HEK293 (cell line): ENCODE measurements around the gene PRM1.

Experiments
- CTCF ChIA-PET: fragments of 350-600 bp; formaldehyde crosslinking; extraction: SDS; loops from one replicate; lab custom pipeline; 2021; ENCODE audit warnings: antibody characterized with exemption; lab: Yijun Ruan, JAX
- POLR2A ChIA-PET: fragments of 300-600 bp; formaldehyde crosslinking; extraction: SDS; loops from one replicate; lab custom pipeline; 2020; ENCODE audit warnings: antibody characterized with exemption, inconsistent platforms; lab: Yijun Ruan, JAX
- H3K27ac ChIP-seq: fragments of 200-500 bp; sonication (Bioruptor generic); 2 replicates; pipeline ENCODE4 v1.5.1; 2014; ENCODE audit warnings: low read depth, low read length, control low read depth, inconsistent platforms; ENCODE audit errors: extremely low read depth
- H3K36me3 ChIP-seq, 2 experiments: fragments of 200-500 bp in 1 of 2; sonication (Bioruptor generic) in 1 of 2; 1 replicate in 1 of 2; 2 replicates in 1 of 2; pipeline ENCODE4 v1.5.1; 2014 to 2017; ENCODE audit warnings: inconsistent platforms in 2 of 2, low read length in 2 of 2; ENCODE audit not compliant: control insufficient read depth in 2 of 2, insufficient read depth in 1 of 2
- H3K4me1 ChIP-seq: fragments of 200-500 bp; sonication (Bioruptor generic); 2 replicates; pipeline ENCODE4 v1.5.1; 2014; ENCODE audit warnings: mild to moderate bottlenecking, low read length, inconsistent platforms; ENCODE audit not compliant: control insufficient read depth, insufficient read depth
- H3K4me3 ChIP-seq: 2 replicates; pipeline ENCODE4 v1.5.1; 2011; ENCODE audit warnings: low read depth, mild to moderate bottlenecking, control low read depth, low read length, moderate library complexity
- H3K9me3 ChIP-seq: fragments of 200-500 bp; sonication (Bioruptor generic); 2 replicates; pipeline ENCODE4 v1.5.1; 2014; ENCODE audit warnings: low read depth, low read length, inconsistent platforms; ENCODE audit not compliant: control insufficient read depth, insufficient read depth
- BCL11A ChIP-seq: fragments of 450-650 bp; formaldehyde crosslinking; IDR thresholded peaks from 2 replicates; pipeline ENCODE4 v1.5.1; 2016; ENCODE audit warnings: low read depth, missing biosample characterization, missing genetic modification characterization
- GLIS2 ChIP-seq: fragments of 450-650 bp; formaldehyde crosslinking; IDR thresholded peaks from 2 replicates; pipeline ENCODE4 v1.5.1; 2016; ENCODE audit warnings: missing biosample characterization, missing genetic modification characterization
- MEIS1 ChIP-seq: sonication (generic); formaldehyde crosslinking; IDR thresholded peaks from 2 replicates; pipeline ENCODE4 v1.8.1; 2022; ENCODE audit warnings: missing genetic modification reagents, mild to moderate bottlenecking, borderline replicate concordance
- MYNN ChIP-seq: fragments of 450-650 bp; formaldehyde crosslinking; IDR thresholded peaks from 2 replicates; pipeline ENCODE4 v1.5.1; 2016; ENCODE audit warnings: missing biosample characterization, missing genetic modification characterization, borderline replicate concordance
- PRDM2 ChIP-seq: fragments of 450-650 bp; formaldehyde crosslinking; IDR thresholded peaks from 2 replicates; pipeline ENCODE4 v1.5.1; 2016; ENCODE audit warnings: missing biosample characterization, missing genetic modification characterization, borderline replicate concordance
- REPIN1 ChIP-seq: fragments of 450-650 bp; formaldehyde crosslinking; IDR thresholded peaks from 2 replicates; pipeline ENCODE4 v1.5.1; 2017; ENCODE audit warnings: missing biosample characterization, missing genetic modification characterization, low read depth
- SALL2 ChIP-seq: fragments of 450-650 bp; formaldehyde crosslinking; IDR thresholded peaks from 2 replicates; pipeline ENCODE4 v1.5.0; 2017; ENCODE audit warnings: missing biosample characterization, mild to moderate bottlenecking, missing genetic modification characterization, borderline replicate concordance
- ZFHX2 ChIP-seq: fragments of 450-650 bp; formaldehyde crosslinking; conservative IDR thresholded peaks from 2 replicates; pipeline ENCODE4 v1.5.1; 2016; ENCODE audit warnings: missing biosample characterization, missing genetic modification characterization
- ZFP37 ChIP-seq: fragments of 450-650 bp; formaldehyde crosslinking; IDR thresholded peaks from 2 replicates; pipeline ENCODE4 v1.5.1; 2016; ENCODE audit warnings: missing biosample characterization, missing genetic modification characterization
- ZFP41 ChIP-seq: fragments of 450-650 bp; formaldehyde crosslinking; IDR thresholded peaks from 2 replicates; pipeline ENCODE4 v1.5.1; 2016; ENCODE audit warnings: missing biosample characterization, missing genetic modification characterization, borderline replicate concordance
- ZNF10 ChIP-seq: fragments of 450-650 bp; formaldehyde crosslinking; IDR thresholded peaks from 2 replicates; pipeline ENCODE4 v1.5.1; 2017; ENCODE audit warnings: missing biosample characterization, missing genetic modification characterization
- ZNF23 ChIP-seq: fragments of 450-650 bp; formaldehyde crosslinking; IDR thresholded peaks from 2 replicates; pipeline ENCODE4 v1.5.1; 2016; ENCODE audit warnings: missing biosample characterization, missing genetic modification characterization, borderline replicate concordance
- ZNF26 ChIP-seq: fragments of 450-650 bp; formaldehyde crosslinking; IDR thresholded peaks from 2 replicates; pipeline ENCODE4 v1.5.1; 2016; ENCODE audit warnings: missing biosample characterization, missing genetic modification characterization
- ZNF274 ChIP-seq, 2 experiments: fragments of 200-500 bp in 1 of 2; fragments of 450-650 bp in 1 of 2; sonication (Bioruptor generic) in 1 of 2; formaldehyde crosslinking in 1 of 2; IDR thresholded peaks; 2 replicates each; pipeline versions ENCODE4 v1.5.1 to v1.6.1; 2014 to 2016; ENCODE audit warnings: borderline replicate concordance in 1 of 2, inconsistent platforms in 1 of 2, low read length in 1 of 2, missing biosample characterization in 1 of 2, missing genetic modification characterization in 1 of 2
- ZNF311 ChIP-seq: fragments of 450-650 bp; formaldehyde crosslinking; IDR thresholded peaks from 2 replicates; pipeline ENCODE4 v1.5.1; 2017; ENCODE audit warnings: missing biosample characterization, missing genetic modification characterization, borderline replicate concordance
- ZNF423 ChIP-seq: fragments of 450-650 bp; formaldehyde crosslinking; IDR thresholded peaks from 2 replicates; pipeline ENCODE4 v1.5.1; 2016; ENCODE audit warnings: missing biosample characterization, missing genetic modification characterization
- ZNF433 ChIP-seq: fragments of 450-650 bp; formaldehyde crosslinking; IDR thresholded peaks from 2 replicates; pipeline ENCODE4 v1.5.1; 2016; ENCODE audit warnings: missing biosample characterization, missing genetic modification characterization, low read depth
- ZNF529 ChIP-seq: fragments of 450-650 bp; formaldehyde crosslinking; IDR thresholded peaks from 2 replicates; pipeline ENCODE4 v1.5.1; 2017; ENCODE audit warnings: missing genetic modification characterization, missing biosample characterization; ENCODE audit not compliant: insufficient replicate concordance
- ZNF558 ChIP-seq: fragments of 450-650 bp; formaldehyde crosslinking; IDR thresholded peaks from 2 replicates; pipeline ENCODE4 v1.5.1; 2016; ENCODE audit warnings: missing biosample characterization, missing genetic modification characterization
- ZNF560 ChIP-seq: fragments of 450-650 bp; formaldehyde crosslinking; IDR thresholded peaks from 2 replicates; pipeline ENCODE4 v1.5.1; 2017; ENCODE audit warnings: missing biosample characterization, missing genetic modification characterization, borderline replicate concordance
- ZNF624 ChIP-seq: fragments of 450-650 bp; formaldehyde crosslinking; IDR thresholded peaks from 2 replicates; pipeline ENCODE4 v1.5.1; 2017; ENCODE audit warnings: missing biosample characterization, missing genetic modification characterization
- ZNF629 ChIP-seq: fragments of 450-650 bp; formaldehyde crosslinking; IDR thresholded peaks from 2 replicates; pipeline ENCODE4 v1.5.1; 2017; ENCODE audit warnings: missing biosample characterization, missing genetic modification characterization
- ZNF658 ChIP-seq: fragments of 450-650 bp; formaldehyde crosslinking; IDR thresholded peaks from 2 replicates; pipeline ENCODE4; 2016; ENCODE audit warnings: missing biosample characterization, missing genetic modification characterization
- ZNF776 ChIP-seq: fragments of 450-650 bp; formaldehyde crosslinking; IDR thresholded peaks from 2 replicates; pipeline ENCODE4 v1.5.0; 2017; ENCODE audit warnings: missing biosample characterization, missing genetic modification characterization, borderline replicate concordance
- ZSCAN23 ChIP-seq: fragments of 450-650 bp; formaldehyde crosslinking; IDR thresholded peaks from 2 replicates; pipeline ENCODE4 v1.5.1; 2016; ENCODE audit warnings: missing biosample characterization, missing genetic modification characterization
- ZXDB ChIP-seq: fragments of 450-650 bp; formaldehyde crosslinking; IDR thresholded peaks from 2 replicates; pipeline ENCODE4 v1.5.1; 2016; ENCODE audit warnings: missing biosample characterization, missing genetic modification characterization

PRM1 gene

GRCh38 chr16:11327277-11328171, 46.4 kb upstream of the PRM1 start (continued):
- TF ChIP-seq PRDM2 (tag by site-specific recombination), result no peak
- no peak for TF ChIP-seq BCL11A (tag by site-specific recombination)
- no peak for TF ChIP-seq ZNF26
- no peak for TF ChIP-seq ZXDB (tag by site-specific recombination)
- TF ChIP-seq ZNF658 (tag by site-specific recombination), result no peak
- no peak for TF ChIP-seq ZNF423 (tag by site-specific recombination)
- no peak for TF ChIP-seq ZNF558 (tag by site-specific recombination)
- no peak for TF ChIP-seq ZNF433 (tag by site-specific recombination)
- TF ChIP-seq ZNF629 (tag by site-specific recombination), result no peak
- TF ChIP-seq ZFP37, result no peak
- TF ChIP-seq ZNF23 (tag by site-specific recombination), result no peak
- TF ChIP-seq, all 188 proteins: peak for 0

GRCh38 chr16:11326737-11327276, 45.7 kb upstream of the PRM1 start:
- POLR2A ChIA-PET, result no interaction called here
- no peak overlapping the region for H3K27ac ChIP-seq
- H3K4me1 ChIP-seq, result no peaks in the 10 kb centered on the region
- TF ChIP-seq ZNF10 (tag by site-specific recombination) (no peak), ZNF311 (no peak), ZNF776 (tag by site-specific recombination) (no peak), REPIN1 (tag by site-specific recombination) (no peak), ZFP41 (no peak), SALL2 (tag by site-specific recombination) (no peak), MYNN (tag by site-specific recombination) (no peak), GLIS2 (tag by site-specific recombination) (no peak), ZSCAN23 (tag by site-specific recombination) (no peak), MEIS1 (CRISPR knock-in tag) (no peak), ZNF560 (no peak), ZNF274 (IDR thresholded peaks at IDR 0.05; ENCODE audit: low read length) (no peak), ZNF274 (tag by site-specific recombination; IDR thresholded peaks at IDR 0.05; ENCODE audit: borderline replicate concordance) (no peak), ZFHX2 (tag by site-specific recombination) (no peak), ZNF529 (tag by site-specific recombination) (no peak), ZNF624 (tag by site-specific recombination) (no peak)
- H3K36me3 ChIP-seq, result no peaks in the 10 kb centered on the region
- H3K9me3 ChIP-seq, result no peaks in the 10 kb centered on the region
- CTCF ChIA-PET, result interaction anchor here (0.6 kb wide), 1 partner anchor 26 kb away, joined by 5 read pairs; no protein-coding TSS in a partner anchor
- no peak overlapping the region for H3K4me3 ChIP-seq
